Umbilical cord (tissue), 2 donors: ENCODE measurements around the gene AKR1C2. TPM values are rescaled to one million over a fixed set of nuclear protein-coding genes. Genes with fewer than 3 reads are reported as not detected.
"Not testable (repeated sequence)": the region's sequence is repeated elsewhere in the genome, so short reads cannot be mapped to it uniquely, and the experiment has no call there.

Experiments
- DNase-seq: peaks from one replicate; pipeline ENCODE4 v3.0.0-alpha.2; 2015; ENCODE audit warnings: low spot score
- total RNA-seq: library from RNA; depleted of rRNA; stranded (reverse); fragments of >200 nt; gene quantifications from one replicate; pipeline ENCODE4 v1.2.3, GENCODE V29; 2014; ENCODE audit warnings: low replicate concordance; ENCODE audit not compliant: insufficient read depth

Gene AKR1C2
- total RNA-seq, 1 donor from 2014 or later, result 1.4 TPM

DNA sequence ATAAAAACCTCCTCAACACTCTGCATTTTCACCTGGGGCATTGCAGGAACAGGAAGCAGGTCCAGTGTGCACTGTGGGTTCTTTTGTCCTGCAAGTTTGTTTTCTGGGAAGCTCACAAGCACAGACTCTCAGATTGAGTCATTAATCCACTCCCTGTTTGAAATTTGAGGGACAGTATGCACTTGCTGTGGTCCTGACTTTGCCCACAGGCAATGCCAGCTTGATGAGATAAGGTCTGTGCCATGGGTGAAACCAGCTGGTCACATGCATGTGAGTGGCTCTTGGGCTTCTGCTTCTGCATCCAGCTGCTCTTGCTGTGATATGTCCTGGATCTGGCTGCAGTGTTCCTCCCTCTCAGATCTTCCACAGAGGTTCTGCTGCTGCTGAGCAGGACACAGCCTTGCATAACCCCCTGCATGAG, 21.8 kb upstream of the AKR1C2 start:
- not testable (repeated sequence) for DNase-seq

- DNase-seq, result no peak
Measured at GRCh38 chr10:5023177-5023805, 19.6 kb upstream of the AKR1C2 start.

- not testable (repeated sequence) for DNase-seq
Measured at GRCh38 chr10:5021624-5022290, 18.1 kb upstream of the AKR1C2 start.

- not testable (repeated sequence) for DNase-seq
Measured at GRCh38 chr10:5019770-5020612, 16.3 kb upstream of the AKR1C2 start.

GRCh38 chr10:5018671-5019277, 15.1 kb upstream of the AKR1C2 start:
- not testable (repeated sequence) for DNase-seq

GRCh38 chr10:5018134-5018533, 14.5 kb upstream of the AKR1C2 start:
- DNase-seq, result no peak

DNA sequence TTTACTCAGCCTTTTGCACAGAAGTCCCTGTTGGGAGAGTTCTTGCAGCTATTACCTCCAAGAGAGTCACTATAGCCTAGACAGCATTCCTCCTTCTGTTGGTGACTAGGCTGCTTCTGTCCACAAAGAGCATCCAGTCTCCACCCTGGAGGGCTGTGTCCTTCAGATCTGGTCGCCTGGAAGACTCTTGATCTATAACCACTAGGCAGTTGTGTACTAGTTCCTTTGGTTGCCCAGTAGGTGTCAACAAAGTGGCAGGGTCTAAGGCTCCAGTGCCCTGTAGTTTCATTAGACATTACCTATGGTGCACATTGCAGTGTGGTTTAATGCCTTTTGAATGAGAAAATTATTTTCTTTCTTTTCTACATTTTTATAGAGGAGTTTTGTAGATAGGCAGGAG, 11.3 kb upstream of the AKR1C2 start:
- no peak for DNase-seq

DNA sequence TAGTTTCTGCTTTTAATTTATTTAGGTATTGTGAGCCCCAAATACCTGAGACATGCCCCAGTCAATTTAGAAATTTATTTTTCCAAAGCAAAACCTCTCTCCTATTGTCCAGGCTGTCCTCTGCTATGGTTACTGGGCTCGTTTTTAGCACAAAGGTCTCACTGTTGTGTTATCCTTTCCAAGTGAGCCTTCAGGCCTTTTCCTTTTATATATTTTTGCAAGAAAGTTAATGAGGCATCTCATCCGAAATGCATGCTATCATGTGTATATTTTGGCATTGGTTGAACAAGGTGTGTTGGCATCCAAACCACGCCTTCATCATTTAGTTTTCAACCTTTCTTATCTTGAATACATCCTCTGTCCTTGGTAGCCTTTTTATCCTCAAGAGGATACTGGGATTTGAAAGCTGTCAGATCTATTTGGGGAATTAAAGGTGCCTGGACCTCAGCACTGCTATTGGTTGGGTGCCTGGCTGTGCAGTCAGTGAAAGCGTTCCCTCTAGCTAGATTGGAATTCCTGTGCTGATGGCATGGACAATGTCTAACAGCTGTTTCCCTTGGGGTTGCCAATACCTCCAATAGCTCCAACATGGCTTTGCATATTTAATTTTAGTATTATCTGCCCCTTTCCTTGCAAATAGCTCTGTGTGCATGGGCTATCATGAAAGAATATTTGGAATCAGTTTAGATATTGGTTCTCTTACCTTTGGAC, 10.7 kb upstream of the AKR1C2 start:
- DNase-seq, result not testable (repeated sequence)

DNA sequence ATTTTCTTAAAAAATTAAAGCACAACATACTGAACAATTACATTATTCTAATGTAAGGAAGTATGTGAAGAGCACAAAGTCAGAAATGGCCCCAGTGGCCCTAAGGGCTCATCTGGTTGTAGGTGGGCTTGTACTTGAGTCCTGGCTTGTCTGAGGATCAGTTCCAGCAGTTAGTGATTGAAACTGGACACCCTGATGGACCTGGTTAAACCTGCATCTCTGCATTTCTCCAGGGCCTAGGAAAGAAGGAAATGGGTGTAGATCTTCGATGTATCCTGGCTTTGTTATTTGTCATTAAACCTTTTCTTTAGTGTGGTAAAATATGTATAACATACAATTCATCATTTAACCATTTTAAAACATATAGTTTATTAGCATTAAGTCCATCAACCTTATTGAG, 9.7 kb upstream of the AKR1C2 start:
- peak; percentile 35 for DNase-seq

DNA sequence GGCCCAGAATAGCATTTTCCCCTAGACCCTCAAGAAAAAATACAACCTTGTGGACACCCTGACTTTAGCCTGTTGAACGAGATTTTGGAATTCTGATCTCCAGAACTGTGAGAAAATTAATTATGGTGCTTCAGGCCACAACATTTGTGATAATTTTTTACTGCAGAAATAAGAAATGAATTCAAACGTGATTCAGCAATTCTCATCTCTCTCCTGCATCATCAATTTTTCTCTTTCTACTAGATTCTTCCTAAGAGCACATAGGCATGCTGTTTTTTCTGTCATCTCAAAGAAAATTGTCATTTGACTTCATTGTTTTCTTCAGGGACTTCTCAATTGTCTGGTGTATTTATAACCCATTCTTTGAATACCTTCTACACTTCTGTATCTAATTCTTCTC, 8.9 kb upstream of the AKR1C2 start:
- DNase-seq, result no peak

DNA sequence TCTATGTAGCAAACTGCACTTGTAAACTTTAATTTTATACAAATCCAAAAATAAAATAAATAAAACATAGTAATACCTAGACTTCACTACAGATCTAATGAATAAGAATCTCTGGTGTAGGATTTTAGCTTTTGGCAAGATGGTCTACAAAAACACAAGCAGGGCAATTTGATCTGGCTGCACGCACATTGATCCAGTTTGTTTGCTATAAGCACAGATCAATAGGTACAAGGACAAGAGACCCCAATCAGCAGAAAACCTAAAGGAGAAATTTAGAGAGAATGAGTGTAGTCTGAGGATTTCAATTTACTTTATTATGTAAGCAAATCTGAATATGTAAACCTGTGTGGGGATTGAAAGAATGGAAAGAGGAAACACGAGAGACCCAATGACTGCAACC, 7.7 kb upstream of the AKR1C2 start:
- not testable (repeated sequence) for DNase-seq

DNA sequence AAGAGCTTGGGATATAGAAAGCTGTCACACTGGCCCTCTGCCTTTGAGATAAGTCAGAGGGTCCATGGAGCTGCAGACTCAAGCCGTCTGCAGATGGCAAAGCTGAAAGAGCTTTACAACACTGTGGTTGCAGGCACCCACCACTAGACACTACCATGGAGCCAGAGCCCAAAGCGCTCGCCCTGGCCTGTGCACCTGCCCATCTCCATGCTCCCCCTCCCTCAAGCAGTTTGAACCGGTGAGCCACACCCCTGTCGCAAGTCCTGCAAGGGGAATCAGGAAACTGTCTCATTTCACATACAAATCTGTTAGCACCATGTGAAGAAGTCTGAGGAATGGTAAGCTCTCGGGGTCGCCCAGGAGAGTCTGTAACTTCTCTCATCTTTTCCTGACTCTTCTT, 6.4 kb upstream of the AKR1C2 start:
- DNase-seq, result not testable (repeated sequence)

DNA sequence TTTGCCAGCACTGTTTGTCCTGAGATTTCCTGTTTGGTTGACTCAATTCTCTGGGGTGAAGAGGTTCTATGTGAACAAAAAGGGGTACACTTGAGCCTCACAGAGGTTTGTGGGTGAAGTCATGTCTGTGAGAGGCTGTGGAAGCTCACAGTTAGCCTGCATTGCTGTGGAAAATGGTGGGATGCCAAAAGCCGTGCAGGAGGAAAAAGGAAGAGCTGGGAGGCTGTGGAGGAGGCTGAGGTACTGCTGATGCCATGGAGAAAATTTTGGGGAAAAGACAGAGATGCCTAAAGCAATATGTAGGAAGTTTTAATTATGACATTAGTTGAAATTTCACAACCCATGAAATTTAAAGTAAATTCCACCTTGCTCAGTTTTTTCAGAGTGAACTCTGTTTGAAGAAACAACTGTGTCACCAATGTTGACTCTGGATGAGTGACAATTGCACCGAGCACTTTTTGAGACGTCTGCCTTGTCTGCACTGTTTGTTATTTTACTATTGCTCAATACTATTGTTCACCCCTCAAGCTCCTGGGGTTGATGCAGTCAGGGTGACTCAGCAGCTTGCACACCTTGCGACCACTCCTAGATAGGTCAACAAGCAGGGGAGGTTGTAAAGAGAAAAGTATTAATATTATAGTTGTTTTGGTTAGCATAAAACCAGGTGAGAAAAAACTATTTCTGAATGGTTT, 5.3 kb upstream of the AKR1C2 start:
- not testable (repeated sequence) for DNase-seq

DNA sequence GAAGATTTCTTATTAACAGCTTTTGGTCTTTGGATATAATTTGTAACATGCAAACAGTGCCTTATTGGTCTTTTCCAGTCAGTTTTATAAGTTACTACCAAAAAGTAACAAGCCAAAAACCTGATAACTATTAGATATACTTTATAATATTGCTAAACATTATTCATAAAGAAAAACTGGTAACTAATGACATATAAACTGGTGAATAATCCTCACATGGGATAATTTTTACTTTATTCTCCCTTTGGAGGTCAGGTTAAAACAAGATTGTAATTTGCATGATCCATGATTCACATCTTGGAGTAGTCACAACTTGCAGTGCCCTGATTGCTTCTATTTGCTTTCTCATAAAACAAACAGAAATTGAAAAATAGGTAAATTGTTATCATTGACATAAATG, 844 bp upstream of the AKR1C2 start:
- DNase-seq, result not testable (repeated sequence)

DNA sequence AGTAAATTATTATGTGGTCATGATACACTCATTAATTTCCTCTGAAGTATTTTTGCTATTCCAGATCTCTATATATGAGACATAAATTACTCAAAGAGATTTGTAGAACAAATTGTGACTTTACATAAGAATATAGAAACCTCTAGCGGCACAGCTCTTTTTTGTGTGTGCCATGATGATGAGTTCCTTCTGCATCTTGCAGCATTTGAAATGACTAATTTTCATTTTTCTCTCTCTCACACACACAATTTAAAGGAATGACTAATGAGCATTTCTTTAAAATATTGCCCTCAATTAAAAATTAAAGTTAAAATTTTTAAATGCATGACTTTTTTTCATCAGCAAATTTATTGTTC, 351 bp upstream of the AKR1C2 start:
- not testable (repeated sequence) for DNase-seq

DNA sequence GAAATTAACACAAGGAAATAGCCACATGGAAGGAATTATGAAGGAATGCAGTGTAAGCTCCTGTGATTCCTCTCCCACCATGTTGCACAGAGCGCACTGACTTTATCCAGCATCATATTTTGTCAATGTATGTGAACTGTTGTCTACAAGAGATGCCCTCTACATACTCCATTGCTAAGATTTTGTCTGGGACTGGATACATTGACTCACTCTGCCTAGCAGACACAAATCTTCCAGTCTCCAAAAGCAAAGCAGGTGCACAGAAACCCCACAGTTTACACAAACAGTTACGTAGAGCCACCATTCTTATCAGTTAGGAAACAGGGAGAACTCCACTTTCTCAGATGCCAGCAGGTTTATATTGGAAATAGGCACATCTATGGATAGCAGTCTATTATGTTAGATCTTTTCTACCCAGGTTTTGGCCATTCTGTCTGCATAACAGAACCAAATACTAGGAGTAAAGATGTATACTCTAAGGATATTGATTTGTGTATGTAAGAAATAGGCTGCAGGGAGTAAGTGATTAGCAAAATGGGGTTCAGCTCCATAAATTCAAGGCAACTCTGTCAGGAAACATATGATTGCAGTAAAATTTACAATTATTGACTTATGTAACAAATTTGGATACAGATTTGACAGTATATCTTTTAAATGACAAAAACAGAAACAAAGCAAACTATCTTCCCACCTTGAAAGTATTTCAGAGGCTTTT, 1.5 kb downstream of the AKR1C2 start:
- DNase-seq, result no peak

- no peak for DNase-seq
Measured at GRCh38 chr10:4998671-4999070, 5.0 kb downstream of the AKR1C2 start.

GRCh38 chr10:4994260-4994659, 9.4 kb downstream of the AKR1C2 start:
- DNase-seq, result not testable (repeated sequence)

- not testable (repeated sequence) for DNase-seq
Measured at GRCh38 chr10:4992564-4992963, 11.1 kb downstream of the AKR1C2 start.

DNA sequence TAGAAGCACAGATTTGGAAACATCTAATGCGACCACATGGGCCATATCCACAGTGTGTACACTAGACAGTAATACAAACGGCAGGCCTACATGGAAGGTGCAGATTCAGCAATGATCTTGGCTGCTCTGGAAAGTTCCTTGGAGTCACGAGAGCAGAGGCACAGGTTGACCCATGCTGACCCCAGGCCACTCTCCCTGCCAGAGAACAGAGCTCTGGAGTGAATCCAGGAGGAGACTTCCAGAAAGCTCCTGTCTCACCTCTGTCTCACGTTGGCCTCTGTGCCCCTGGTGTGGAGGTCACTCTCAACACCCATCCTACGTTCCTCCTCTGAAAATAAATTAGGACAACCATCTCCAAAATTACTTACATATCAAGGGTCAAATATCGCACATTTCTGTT, 12.2 kb downstream of the AKR1C2 start:
- not testable (repeated sequence) for DNase-seq
